HEK293T (cell line): ENCODE measurements around the gene GLCE.

Experiments used
- CTCF ChIA-PET: fragments of 350-600 bp; formaldehyde crosslinking; extraction: SDS; loops from one replicate; lab custom pipeline; 2021; ENCODE audit warnings: antibody characterized with exemption, inconsistent platforms; lab: Yijun Ruan, JAX
- POLR2A ChIA-PET: fragments of 350-600 bp; formaldehyde crosslinking; extraction: SDS; loops from one replicate; lab custom pipeline; 2020; ENCODE audit warnings: antibody characterized with exemption, inconsistent platforms; lab: Yijun Ruan, JAX
- DNase-seq: peaks from one replicate; pipeline ENCODE4 v3.0.0; 2012; ENCODE audit warnings: mixed read lengths; ENCODE audit errors: extremely low spot score
- ARNT ChIP-seq: fragments of 450-650 bp; IDR thresholded peaks from 2 replicates; pipeline ENCODE4 v1.6.1; 2017; ENCODE audit warnings: mild to moderate bottlenecking
- BHLHE40 ChIP-seq: fragments of 450-650 bp; IDR thresholded peaks from 2 replicates; pipeline ENCODE4 v1.6.1; 2016; ENCODE audit warnings: mild to moderate bottlenecking, moderate library complexity, borderline replicate concordance
- ELF4 ChIP-seq: fragments of 450-650 bp; IDR thresholded peaks from 2 replicates; pipeline ENCODE4 v1.6.1; 2017; ENCODE audit warnings: antibody characterized with exemption
- FOXA1 ChIP-seq: fragments of 450-650 bp; IDR thresholded peaks from 2 replicates; pipeline ENCODE4 v1.6.1; 2016; ENCODE audit warnings: mild to moderate bottlenecking
- FOXK2 ChIP-seq: fragments of 450-650 bp; IDR thresholded peaks from 2 replicates; pipeline ENCODE4 v1.6.1; 2016; ENCODE audit warnings: mild to moderate bottlenecking
- FOXM1 ChIP-seq: fragments of 450-650 bp; IDR thresholded peaks from 2 replicates; pipeline ENCODE4 v1.6.1; 2017; ENCODE audit warnings: mild to moderate bottlenecking, borderline replicate concordance
- HDGF ChIP-seq: fragments of 450-650 bp; IDR thresholded peaks from 2 replicates; pipeline ENCODE4 v1.6.1; 2017; ENCODE audit warnings: antibody characterized with exemption, borderline replicate concordance
- L3MBTL2 ChIP-seq: fragments of 450-650 bp; conservative IDR thresholded peaks from 2 replicates; pipeline ENCODE4 v1.6.1; 2016; ENCODE audit warnings: mild to moderate bottlenecking
- LEF1 ChIP-seq: fragments of 450-650 bp; IDR thresholded peaks from 2 replicates; pipeline ENCODE4 v1.6.1; 2017; ENCODE audit warnings: mild to moderate bottlenecking, borderline replicate concordance
- NFRKB ChIP-seq: fragments of 450-650 bp; IDR thresholded peaks from 2 replicates; pipeline ENCODE4 v1.6.1; 2016; ENCODE audit warnings: mild to moderate bottlenecking, moderate library complexity
- TARDBP ChIP-seq: fragments of 450-650 bp; IDR thresholded peaks from 2 replicates; pipeline ENCODE4 v1.6.1; 2016
- ZNF384 ChIP-seq: fragments of 450-650 bp; IDR thresholded peaks from 2 replicates; pipeline ENCODE4 v1.6.1; 2016
- TF ChIP-seq, protein P1 (sequence below): fragments of 450-650 bp; IDR thresholded peaks from 2 replicates; pipeline ENCODE4 v1.6.1; 2016

GLCE gene

GRCh38 chr15:69319384-69320375, 159.2 kb downstream of the GLCE start:
- TF ChIP-seq BHLHE40 (no peak), ELF4 (no peak), ARNT (no peak), HDGF (no peak), FOXA1 (no peak), TARDBP (no peak)
- TF ChIP-seq, protein P1, sequence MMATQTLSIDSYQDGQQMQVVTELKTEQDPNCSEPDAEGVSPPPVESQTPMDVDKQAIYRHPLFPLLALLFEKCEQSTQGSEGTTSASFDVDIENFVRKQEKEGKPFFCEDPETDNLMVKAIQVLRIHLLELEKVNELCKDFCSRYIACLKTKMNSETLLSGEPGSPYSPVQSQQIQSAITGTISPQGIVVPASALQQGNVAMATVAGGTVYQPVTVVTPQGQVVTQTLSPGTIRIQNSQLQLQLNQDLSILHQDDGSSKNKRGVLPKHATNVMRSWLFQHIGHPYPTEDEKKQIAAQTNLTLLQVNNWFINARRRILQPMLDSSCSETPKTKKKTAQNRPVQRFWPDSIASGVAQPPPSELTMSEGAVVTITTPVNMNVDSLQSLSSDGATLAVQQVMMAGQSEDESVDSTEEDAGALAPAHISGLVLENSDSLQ = no peak
- CTCF ChIA-PET = interaction anchor here (0.5 to 1.1 kb wide), 2 partner anchors 16 to 668 kb away, joined by 3 read pairs; no protein-coding TSS in a partner anchor
- POLR2A ChIA-PET = interaction anchor here (0.9 to 1.1 kb wide), 2 partner anchors 133 to 159 kb away, joined by 3 to 4 read pairs; partner anchors contain the start of genes GLCE and RPLP1
- DNase-seq = no peak

DNA sequence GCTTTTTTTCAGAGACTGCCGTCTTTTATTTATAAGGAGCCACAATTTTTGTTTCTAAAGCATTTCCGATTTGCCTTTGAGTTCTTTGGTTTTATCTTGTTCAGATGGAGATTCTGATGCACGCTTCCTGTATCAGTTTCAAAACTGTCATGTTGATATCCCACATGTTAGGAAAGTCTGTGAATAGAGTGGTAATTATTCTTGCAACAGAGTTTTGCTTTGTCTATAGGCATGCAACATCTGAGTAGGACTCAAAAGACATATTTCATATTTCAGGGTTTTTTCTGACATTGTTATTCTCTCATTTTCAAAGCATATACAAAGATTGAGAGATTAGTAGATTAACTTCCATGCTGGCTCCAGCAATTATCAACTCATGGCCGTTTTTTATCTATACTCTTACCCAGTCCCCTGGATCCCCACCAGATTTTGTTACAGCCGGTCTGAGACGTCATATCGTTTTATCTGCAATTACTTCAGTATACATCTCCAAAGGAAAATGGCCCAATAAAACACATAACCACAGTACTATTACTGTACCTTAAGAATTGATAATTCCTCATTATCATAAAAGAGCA, 160.6 kb downstream of the GLCE start:
- ChIA-PET POLR2A (no interaction called here), CTCF (no interaction called here)
- DNase-seq = peak; percentile 13
- TF ChIP-seq LEF1 (no peak), L3MBTL2 (no peak), FOXM1 (no peak), BHLHE40 (no peak), FOXA1 (no peak), ZNF384 (no peak), NFRKB (no peak), FOXK2 (no peak), ARNT (no peak)
